GM12878 (cell line): ENCODE measurements around the gene TATDN3. TPM values are rescaled to one million over a fixed set of nuclear protein-coding genes. Genes with fewer than 3 reads are reported as not detected.

Experiments used
- ATAC-seq: fragments of 200-7000 bp; cut with Tn5 transposase; 3 replicates; pipeline ENCODE4 v1.9.1; 2020; ENCODE audit warnings: mild to moderate bottlenecking, moderate library complexity
- BruUV-seq: library from RNA; stranded (reverse); fragments of 400-500 nt; replicated peaks from 2 replicates; lab custom pipeline; 2021; lab: Mats Ljungman, UMichigan
- CTCF ChIA-PET: fragments of 300-600 bp; sonication (Branson Sonifier 250); formaldehyde crosslinking; extraction: SDS; loops from one replicate; lab custom pipeline; 2021; ENCODE audit warnings: inconsistent platforms; lab: Yijun Ruan, JAX
- POLR2A ChIA-PET: fragments of 350-600 bp; formaldehyde crosslinking; extraction: SDS; loops from one replicate; lab custom pipeline; 2021; ENCODE audit warnings: inconsistent platforms; lab: Charles Lee
- RAD21 ChIA-PET: fragments of 300-600 bp; sonication (Branson Sonifier 250); formaldehyde crosslinking; loops from one replicate; lab custom pipeline; 2023; ENCODE audit warnings: antibody characterized with exemption; ENCODE audit not compliant: unreplicated experiment; lab: Charles Lee
- SMC1A ChIA-PET: fragments of 300-600 bp; sonication (Branson Sonifier 250); formaldehyde crosslinking; loops from one replicate; lab custom pipeline; 2023; ENCODE audit not compliant: unreplicated experiment, uncharacterized antibody; lab: Charles Lee
- DNase-seq: peaks from one replicate; pipeline ENCODE4 v3.0.0-alpha.2; 2011; ENCODE audit warnings: low read depth, low spot score
- FAIRE-seq: peaks from 3 replicates; lab custom pipeline; 2011; peaks lifted over from hg19 to GRCh38; lab: Jason Lieb, UNC
- H2AFZ ChIP-seq: 2 replicates; pipeline ENCODE4 v1.6.0; 2011; ENCODE audit warnings: low read depth, low read length, control low read depth; ENCODE audit not compliant: control insufficient read depth
- H3K27ac ChIP-seq: 2 replicates; pipeline ENCODE4 v1.5.1; 2011; ENCODE audit warnings: control low read depth; ENCODE audit not compliant: control insufficient read depth, insufficient read depth
- H3K27me3 ChIP-seq, 2 experiments: replicated peaks in 1 of 2; 2 replicates each; pipeline versions ENCODE4 v1.6.0 to v1.6.1; 2011; ENCODE audit warnings: low read length in 1 of 2; ENCODE audit not compliant: control insufficient read depth in 2 of 2, insufficient read depth in 2 of 2
- H3K36me3 ChIP-seq, 2 experiments: 2 replicates each; pipeline ENCODE4 v1.5.1; 2011; ENCODE audit warnings: low read length in 1 of 2; ENCODE audit not compliant: control insufficient read depth in 2 of 2, insufficient read depth in 2 of 2
- H3K4me1 ChIP-seq: 2 replicates; pipeline ENCODE4 v1.6.1; 2011; ENCODE audit warnings: mild to moderate bottlenecking, low read length, moderate library complexity, mixed read lengths; ENCODE audit not compliant: control insufficient read depth, insufficient read depth
- H3K4me2 ChIP-seq: 2 replicates; pipeline ENCODE4 v1.6.0; 2011; ENCODE audit warnings: control low read depth; ENCODE audit not compliant: control insufficient read depth, insufficient read depth
- H3K4me3 ChIP-seq: fragments of 200-600 bp; sonication (generic); 2 replicates; pipeline ENCODE4 v1.5.1; 2016
- H3K79me2 ChIP-seq: 2 replicates; pipeline ENCODE4 v1.6.0; 2011; ENCODE audit warnings: low read length; ENCODE audit not compliant: control insufficient read depth, insufficient read depth
- H3K9ac ChIP-seq: 2 replicates; pipeline ENCODE4 v1.8.0; 2011; ENCODE audit warnings: low read length, control low read depth, mixed read lengths; ENCODE audit not compliant: control insufficient read depth, insufficient read depth
- H3K9me3 ChIP-seq: replicated peaks from 3 replicates; pipeline ENCODE4 v1.5.1; 2011; ENCODE audit warnings: mild to moderate bottlenecking, low read length; ENCODE audit not compliant: control insufficient read depth, insufficient read depth
- H4K20me1 ChIP-seq: 2 replicates; pipeline ENCODE4 v1.6.0; 2011; ENCODE audit not compliant: control insufficient read depth, insufficient read depth
- ASH2L ChIP-seq: fragments of 300-600, 200-600 bp; sonication (generic); IDR thresholded peaks from 2 replicates; pipeline ENCODE4 v1.6.1; 2017; ENCODE audit warnings: low read depth, mild to moderate bottlenecking, borderline replicate concordance
- EGR1 ChIP-seq, 2 experiments: IDR thresholded peaks; 1 replicate in 1 of 2; 2 replicates in 1 of 2; pipeline ENCODE4 v1.6.1; 2011 to 2012; ENCODE audit warnings: low read depth in 2 of 2, low read length in 2 of 2, borderline replicate concordance in 1 of 2, mild to moderate bottlenecking in 1 of 2, moderate library complexity in 1 of 2
- ESRRA ChIP-seq: IDR thresholded peaks from 2 replicates; pipeline ENCODE4 v1.6.1; 2012; ENCODE audit warnings: mild to moderate bottlenecking, low read length, improper control_type of control experiment
- NFXL1 ChIP-seq: fragments of 450-650 bp; IDR thresholded peaks from 2 replicates; pipeline ENCODE4 v1.6.1; 2017; ENCODE audit warnings: antibody characterized with exemption, mild to moderate bottlenecking, borderline replicate concordance
- NR2C1 ChIP-seq: fragments of 450-650 bp; IDR thresholded peaks from 2 replicates; pipeline ENCODE4 v1.6.1; 2017; ENCODE audit warnings: antibody characterized with exemption, mild to moderate bottlenecking, moderate library complexity
- NR2C2 ChIP-seq: IDR thresholded peaks from 2 replicates; pipeline ENCODE4 v1.6.1; 2011; ENCODE audit warnings: borderline replicate concordance, low read depth; ENCODE audit not compliant: control insufficient read depth, insufficient read length
- RB1 ChIP-seq: fragments of 450-650 bp; formaldehyde crosslinking; IDR thresholded peaks from 2 replicates; pipeline ENCODE4 v1.6.1; 2017; ENCODE audit warnings: mild to moderate bottlenecking, borderline replicate concordance
- RCOR1 ChIP-seq: conservative IDR thresholded peaks from 2 replicates; pipeline ENCODE4 v1.6.1; 2012; ENCODE audit warnings: low read depth, low read length, improper control_type of control experiment
- SREBF2 ChIP-seq: IDR thresholded peaks from 2 replicates; pipeline ENCODE4 v1.6.1; 2012; ENCODE audit warnings: mild to moderate bottlenecking, low read length
- SUZ12 ChIP-seq: fragments of 200-600 bp; sonication (generic); IDR thresholded peaks from one replicate; pipeline ENCODE4 v1.6.1; 2018; ENCODE audit warnings: antibody characterized with exemption, mild to moderate bottlenecking; ENCODE audit not compliant: unreplicated experiment
- USF2 ChIP-seq: IDR thresholded peaks from 2 replicates; pipeline ENCODE4 v1.6.1; 2011; ENCODE audit warnings: low read depth, low read length, improper control_type of control experiment, borderline replicate concordance
- WRNIP1 ChIP-seq: IDR thresholded peaks from 2 replicates; pipeline ENCODE4 v1.6.1; 2011; ENCODE audit warnings: low read depth, low read length, improper control_type of control experiment, borderline replicate concordance
- ZNF217 ChIP-seq: fragments of 450-650 bp; IDR thresholded peaks from 2 replicates; pipeline ENCODE4 v1.6.1; 2017; ENCODE audit warnings: antibody characterized with exemption, mild to moderate bottlenecking
- WGBS: methylation state at CpG from one replicate; pipeline ENCODE4 v1.1.6; 2016; ENCODE audit warnings: low lambda C conversion rate; ENCODE audit not compliant: insufficient replicate concordance, insufficient coverage; ENCODE audit errors: missing lambda C conversion rate; 5-methylcytosine and 5-hydroxymethylcytosine counted together
- in situ Hi-C: fragments of 300-500 bp; cut with MboI; formaldehyde crosslinking; loops from 9 replicates; pipeline ENCODE4 v1.14.3; 2018; ENCODE audit warnings: mixed read lengths
- intact Hi-C: fragments of 100-400 bp; cut with micrococcal nuclease; formaldehyde crosslinking; loops from one replicate; pipeline ENCODE4 v1.14.2; 2022; ENCODE audit not compliant: unreplicated experiment
- polyA plus RNA-seq, 11 experiments: library from polyadenylated mRNA; depleted of rRNA in 4 of 11; unstranded in 6 of 11; stranded (reverse) in 5 of 11; fragments of >200 nt; fragmentation: Nextera tagmentation in 4 of 11; fragmentation: Illumina TruSeq in 1 of 11; extraction: Ambion mirVana in 4 of 11; extraction: Trizol in 1 of 11; gene quantifications; 1 replicate in 1 of 11; 2 replicates in 10 of 11; pipeline versions ENCODE4 v1.2.1 to v1.2.3, GENCODE V29; 2011 to 2016; ENCODE audit warnings: inconsistent platforms in 2 of 11, missing spikeins in 2 of 11, low read depth in 1 of 11
- total RNA-seq, 4 experiments: library from RNA; depleted of rRNA in 3 of 4; stranded (reverse); fragments of >200 nt in 3 of 4; fragmentation: Illumina TruSeq in 1 of 4; extraction: Trizol in 1 of 4; gene quantifications; 2 replicates each; pipeline versions ENCODE4 v1.2.1 to v1.2.3, GENCODE V29; 2013 to 2021
- TF ChIP-seq, protein P1 (sequence below): IDR thresholded peaks from 2 replicates; pipeline ENCODE4 v1.6.1; 2011; ENCODE audit warnings: mild to moderate bottlenecking, low read depth, low read length, moderate library complexity; ENCODE audit not compliant: insufficient replicate concordance

The TATDN3 gene
- total and polyA plus RNA-seq, 10 of the 15 experiments (the other 5 are each of a cell fraction or from before 2014, with no cell fraction given), result 15.5 to 40.0 (median 22.7) TPM

- no peak overlapping the region for H3K4me2 ChIP-seq
- H3K4me3 ChIP-seq, result no peak overlapping the region
- no peaks in the 10 kb centered on the region for H3K27me3 ChIP-seq
- POLR2A ChIA-PET, result no interaction called here
- H3K36me3 ChIP-seq, result peaks cover 4 to 11% of the 10 kb centered on the region in 2 experiments; a peak in 3 of 4 replicates
- no peaks in the 10 kb centered on the region for H4K20me1 ChIP-seq
- 87% methylated on average over 5 of the region's 5 CpGs for WGBS
- H3K9ac ChIP-seq, result no peak overlapping the region
- FAIRE-seq (no peak), ATAC-seq (peak; percentile 38), DNase-seq (no peak)
- H3K79me2 ChIP-seq, result peaks cover 5% of the 10 kb centered on the region
- no peak overlapping the region for H2AFZ ChIP-seq
- peaks cover 3% of the 10 kb centered on the region; the same call in 1 of the 2 replicates for H3K4me1 ChIP-seq
- RAD21 ChIA-PET, result interaction anchor here (1.5 kb wide), 1 partner anchor 58 kb away, joined by 3 read pairs; no protein-coding TSS in a partner anchor
- H3K27ac ChIP-seq, result no peak overlapping the region
- BruUV-seq, result no TSS peak
- in situ Hi-C loops (no loop called here), intact Hi-C loops (loop anchor here (1.0 to 10.0 kb wide), 2 partner anchors 94 to 285 kb away; no protein-coding TSS in a partner anchor)
- no peaks in the 10 kb centered on the region for H3K9me3 ChIP-seq
- CTCF ChIA-PET, result interaction anchor here (0.6 to 2.3 kb wide), 10 partner anchors 10 to 281 kb away, joined by 3 to 15 read pairs (median 4); no protein-coding TSS in a partner anchor
- SMC1A ChIA-PET, result interaction anchor here (0.5 to 0.8 kb wide), 2 partner anchors 8 to 94 kb away, joined by 3 read pairs; no protein-coding TSS in a partner anchor
- TF ChIP-seq, protein P1, sequence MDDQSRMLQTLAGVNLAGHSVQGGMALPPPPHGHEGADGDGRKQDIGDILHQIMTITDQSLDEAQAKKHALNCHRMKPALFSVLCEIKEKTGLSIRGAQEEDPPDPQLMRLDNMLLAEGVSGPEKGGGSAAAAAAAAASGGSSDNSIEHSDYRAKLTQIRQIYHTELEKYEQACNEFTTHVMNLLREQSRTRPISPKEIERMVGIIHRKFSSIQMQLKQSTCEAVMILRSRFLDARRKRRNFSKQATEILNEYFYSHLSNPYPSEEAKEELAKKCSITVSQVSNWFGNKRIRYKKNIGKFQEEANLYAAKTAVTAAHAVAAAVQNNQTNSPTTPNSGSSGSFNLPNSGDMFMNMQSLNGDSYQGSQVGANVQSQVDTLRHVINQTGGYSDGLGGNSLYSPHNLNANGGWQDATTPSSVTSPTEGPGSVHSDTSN, result no peak
- TF ChIP-seq SREBF2 (no peak), USF2 (no peak), ESRRA (no peak), RB1 (no peak), NR2C2 (no peak), WRNIP1 (no peak), SUZ12 (no peak), NFXL1 (no peak), NR2C1 (no peak), ZNF217 (no peak), RCOR1 (no peak), EGR1 (IDR thresholded peaks at IDR 0.05; ENCODE audit: borderline replicate concordance in 1 of 2, low read depth in 2 of 2, low read length in 2 of 2) (no peak), ASH2L (no peak)
These were observed 32.0 kb upstream of the TATDN3 start for GRCh38 chr1:212759683-212760082.
